ENCODE measurements around the gene OR2H2. TPM values are rescaled to one million over a fixed set of nuclear protein-coding genes. Genes with fewer than 3 reads are reported as not detected.

OR2H2 gene
- total and polyA plus RNA-seq, 2 of the 13 experiments (the other 11 are each of a cell fraction or from before 2014, with no cell fraction given): not detected

GRCh38 chr6:29624520-29624961 is 39.6 kb downstream of the OR2H2 start:
- Histone ChIP-seq H3K4me3 (replicated peaks in 1 of 3; ENCODE audit: insufficient read depth in 1 of 3, low read depth in 2 of 3, low read length in 3 of 3) (no peak overlapping the region), H4K20me1 (ENCODE audit: insufficient read depth, low read length) (no peaks in the 10 kb centered on the region), H3K4me1 (ENCODE audit: insufficient read depth, low read length) (peaks cover 11% of the 10 kb centered on the region), H3K36me3 (replicated peaks in 1 of 2; ENCODE audit: control insufficient read depth in 1 of 2, insufficient read depth in 2 of 2, low read length in 2 of 2) (no peaks in the 10 kb centered on the region), H3K27ac (ENCODE audit: extremely low read length, insufficient read depth, low read length) (no peak overlapping the region), H3K79me2 (ENCODE audit: insufficient read depth, low read length) (no peaks in the 10 kb centered on the region), H3K9ac (ENCODE audit: insufficient read depth, low read depth, low read length) (no peak overlapping the region), H3K27me3 (ENCODE audit: control insufficient read depth in 1 of 2, insufficient read depth in 2 of 2, low read length in 2 of 2) (peaks cover 10 to 45% of the 10 kb centered on the region in 2 experiments; a peak in 4 of 5 replicates), H3K9me3 (ENCODE audit: low read length) (no peaks in the 10 kb centered on the region), H2AFZ (ENCODE audit: low read length) (no peak overlapping the region), H3K4me2 (ENCODE audit: low read depth, low read length) (no peak overlapping the region)
- ATAC-seq: no peak
- DNase-seq (ENCODE audit: low spot score): no peak
- FAIRE-seq: no peak
- WGBS (ENCODE audit: low lambda C conversion rate): 23% methylated on average over 3 of the region's 3 CpGs
- intact Hi-C loops (cut with micrococcal nuclease; ENCODE audit: unreplicated experiment) (loop anchor here (5.0 kb wide), 1 partner anchor 793 kb away; no protein-coding TSS in a partner anchor), in situ Hi-C loops (cut with HindIII; ENCODE audit: extremely low pct_ligation_motif_present, low pct_unique_long_range_greater_than_20kb) (no loop called here)
- TF ChIP-seq SALL1 (CRISPR knock-in tag; IDR thresholded peaks at IDR 0.05): no peak
- no peak for TF ChIP-seq ZNF549 (CRISPR knock-in tag; IDR thresholded peaks at IDR 0.05)
- no peak for TF ChIP-seq PRDM10 (CRISPR knock-in tag; IDR thresholded peaks at IDR 0.05; ENCODE audit: low read depth)
- no peak for TF ChIP-seq ZNF614 (CRISPR knock-in tag; IDR thresholded peaks at IDR 0.05; ENCODE audit: borderline replicate concordance)
- TF ChIP-seq TBX2 (CRISPR knock-in tag; IDR thresholded peaks at IDR 0.05; ENCODE audit: borderline replicate concordance): no peak
- TF ChIP-seq SIN3A (IDR thresholded peaks at IDR 0.05; ENCODE audit: borderline replicate concordance, low read depth, low read length): no peak
- TF ChIP-seq HOXD1 (CRISPR knock-in tag; IDR thresholded peaks at IDR 0.05): no peak
- TF ChIP-seq ZSCAN29 (CRISPR knock-in tag; conservative IDR thresholded peaks at IDR 0.05): no peak
- no peak for TF ChIP-seq ZNF317 (CRISPR knock-in tag; IDR thresholded peaks at IDR 0.05)
- ChIA-PET CTCF (ENCODE audit: low intra/inter-chr PET ratio, low total read pairs) (no interaction called here), POLR2A (no interaction called here)
- BruUV-seq (replicated peaks): no TSS peak

Data from HepG2 (cell line).